CD4-positive, alpha-beta T cell (primary cell): Measurements from ENCODE around the gene ICE2. TPM values are rescaled to one million over a fixed set of nuclear protein-coding genes. Genes with fewer than 3 reads are reported as not detected.

Experiments used
- ATAC-seq: fragments of 200-7000 bp; cut with Tn5 transposase; one replicate; pipeline ENCODE4 v1.10.0; 2022; ENCODE audit warnings: mild to moderate bottlenecking; ENCODE audit not compliant: poor library complexity
- CTCF ChIA-PET: fragments of 350-600 bp; sonication (Branson Sonifier 250); formaldehyde crosslinking; loops from one replicate; lab custom pipeline; 2021; ENCODE audit warnings: antibody characterized with exemption, inconsistent platforms; lab: Charles Lee
- POLR2A ChIA-PET: fragments of 350-600 bp; sonication (Branson Sonifier 250); formaldehyde crosslinking; loops from one replicate; lab custom pipeline; 2021; ENCODE audit warnings: antibody characterized with exemption, inconsistent platforms; lab: Charles Lee
- DNase-seq, 14 experiments: peaks; one replicate each; pipeline ENCODE4 v3.0.0-alpha.2; 2013 to 2020; ENCODE audit warnings: mixed read lengths in 2 of 14
- H3K27ac ChIP-seq, 2 donors: one replicate each; pipeline versions ENCODE4 v1.5.1 to v1.7.0; 2013; ENCODE audit warnings: low read length in 2 of 2, low read depth in 1 of 2, mild to moderate bottlenecking in 1 of 2
- H3K27me3 ChIP-seq, 2 experiments: 1 replicate in 1 of 2; 2 replicates in 1 of 2; pipeline versions ENCODE4 v1.6.1 to v1.7.0; 2013; ENCODE audit warnings: low read length in 2 of 2, control low read depth in 1 of 2, mild to moderate bottlenecking in 1 of 2, moderate library complexity in 1 of 2; ENCODE audit not compliant: insufficient read depth in 2 of 2, control insufficient read depth in 1 of 2
- H3K36me3 ChIP-seq: one replicate; pipeline ENCODE4 v1.6.1; 2013; ENCODE audit warnings: low read length, control low read depth; ENCODE audit not compliant: insufficient read depth
- H3K4me1 ChIP-seq: one replicate; pipeline ENCODE4 v1.6.1; 2013; ENCODE audit warnings: low read length, control low read depth; ENCODE audit not compliant: insufficient read depth
- H3K4me3 ChIP-seq: one replicate; pipeline ENCODE4 v1.5.1; 2013; ENCODE audit warnings: mild to moderate bottlenecking, low read length, moderate library complexity
- H3K9me3 ChIP-seq, 2 experiments: 1 replicate in 1 of 2; 2 replicates in 1 of 2; pipeline versions ENCODE4 v1.6.1 to v1.7.0; 2013; ENCODE audit warnings: low read length in 2 of 2, mild to moderate bottlenecking in 2 of 2, control low read depth in 1 of 2, moderate library complexity in 1 of 2; ENCODE audit not compliant: control insufficient read depth in 1 of 2, insufficient read depth in 1 of 2
- H3K27ac Mint-ChIP-seq: one replicate; pipeline ENCODE4 v1.8.0; 2020; ENCODE audit warnings: mixed read lengths
- H3K27me3 Mint-ChIP-seq: one replicate; pipeline ENCODE4 v1.8.0; 2021; ENCODE audit warnings: mixed read lengths
- H3K36me3 Mint-ChIP-seq: one replicate; pipeline ENCODE4 v1.8.0; 2021; ENCODE audit warnings: low read depth, mixed read lengths
- H3K4me1 Mint-ChIP-seq: one replicate; pipeline ENCODE4 v1.8.0; 2021; ENCODE audit warnings: low read depth, mixed read lengths
- H3K4me3 Mint-ChIP-seq: one replicate; pipeline ENCODE4 v1.8.0; 2020; ENCODE audit warnings: mild to moderate bottlenecking, mixed read lengths
- H3K9me3 Mint-ChIP-seq: one replicate; pipeline ENCODE4 v1.8.0; 2020; ENCODE audit warnings: mixed read lengths
- intact Hi-C, 2 experiments: fragments of 100-400 bp; cut with DNase I in 1 of 2; cut with micrococcal nuclease in 1 of 2; formaldehyde crosslinking; loops; one replicate each; pipeline versions ENCODE4 v1.15.1 to v1.9.0; 2023 to 2025; cut with DNase I, micrococcal nuclease
- total RNA-seq, 174 experiments: library from RNA in 2 of 174; stranded (reverse) in 2 of 174; gene quantifications; one replicate each; pipeline ENCODE4 v1.2.3 and lab custom pipeline; 2021 to 2026
- TF ChIP-seq, protein P1 (sequence below): fragments of 200-600 bp; IDR thresholded peaks from one replicate; pipeline ENCODE4 v1.8.0; 2022; ENCODE audit warnings: antibody characterized with exemption, mild to moderate bottlenecking

The ICE2 gene
- total RNA-seq, 2 experiments from 2014 or later, result 20.4 to 23.4 TPM

- H3K36me3 ChIP-seq, result peaks cover 60% of the 10 kb centered on the region
Measured at GRCh38 chr15:60493166-60493565, 14.2 kb upstream of the ICE2 start.

GRCh38 chr15:60486742-60487141, 7.8 kb upstream of the ICE2 start:
- Histone ChIP-seq H3K27ac (no peak overlapping the region), H3K27me3 (no peaks in the 10 kb centered on the region), H3K4me1 (no peaks in the 10 kb centered on the region), H3K36me3 (peaks cover 13% of the 10 kb centered on the region), H3K9me3 (no peaks in the 10 kb centered on the region), H3K4me3 (no peak overlapping the region)
- POLR2A ChIA-PET, result no interaction called here
- DNase-seq (no peak), ATAC-seq (no peak)
- no peak overlapping the region for H3K4me3 Mint-ChIP-seq
- peaks cover 37% of the 10 kb centered on the region for H3K4me1 Mint-ChIP-seq
- CTCF ChIA-PET, result no interaction called here
- H3K27ac Mint-ChIP-seq, result peak overlapping the region; percentile 8
- TF ChIP-seq, protein P1, sequence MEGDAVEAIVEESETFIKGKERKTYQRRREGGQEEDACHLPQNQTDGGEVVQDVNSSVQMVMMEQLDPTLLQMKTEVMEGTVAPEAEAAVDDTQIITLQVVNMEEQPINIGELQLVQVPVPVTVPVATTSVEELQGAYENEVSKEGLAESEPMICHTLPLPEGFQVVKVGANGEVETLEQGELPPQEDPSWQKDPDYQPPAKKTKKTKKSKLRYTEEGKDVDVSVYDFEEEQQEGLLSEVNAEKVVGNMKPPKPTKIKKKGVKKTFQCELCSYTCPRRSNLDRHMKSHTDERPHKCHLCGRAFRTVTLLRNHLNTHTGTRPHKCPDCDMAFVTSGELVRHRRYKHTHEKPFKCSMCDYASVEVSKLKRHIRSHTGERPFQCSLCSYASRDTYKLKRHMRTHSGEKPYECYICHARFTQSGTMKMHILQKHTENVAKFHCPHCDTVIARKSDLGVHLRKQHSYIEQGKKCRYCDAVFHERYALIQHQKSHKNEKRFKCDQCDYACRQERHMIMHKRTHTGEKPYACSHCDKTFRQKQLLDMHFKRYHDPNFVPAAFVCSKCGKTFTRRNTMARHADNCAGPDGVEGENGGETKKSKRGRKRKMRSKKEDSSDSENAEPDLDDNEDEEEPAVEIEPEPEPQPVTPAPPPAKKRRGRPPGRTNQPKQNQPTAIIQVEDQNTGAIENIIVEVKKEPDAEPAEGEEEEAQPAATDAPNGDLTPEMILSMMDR, result no peak
- H3K36me3 Mint-ChIP-seq, result peaks cover 28% of the 10 kb centered on the region
- intact Hi-C loops, result loop anchor here in 1 of 2 experiments (10.0 kb wide), 1 partner anchor 1552 kb away; the partner anchor contains the start of gene SLTM
- no peaks in the 10 kb centered on the region for H3K27me3 Mint-ChIP-seq
- H3K9me3 Mint-ChIP-seq, result no peaks in the 10 kb centered on the region

More at GRCh38 chr15:60493166-60493565, 14.2 kb upstream of the ICE2 start:
- intact Hi-C loops, result no loop called here
- TF ChIP-seq, protein P1, result no peak
- H3K4me1 ChIP-seq, result no peaks in the 10 kb centered on the region
- H3K27me3 Mint-ChIP-seq, result no peaks in the 10 kb centered on the region
- H3K4me3 ChIP-seq, result no peak overlapping the region
- ATAC-seq (no peak), DNase-seq (no peak)
- peaks cover 17% of the 10 kb centered on the region for H3K4me1 Mint-ChIP-seq
- no peak overlapping the region for H3K27ac ChIP-seq
- peak overlapping the region; percentile 11 for H3K4me3 Mint-ChIP-seq
- H3K27ac Mint-ChIP-seq, result peak overlapping the region; percentile 49
- ChIA-PET POLR2A (interaction anchor here (1.4 kb wide), 1 partner anchor 13 kb away, joined by 6 read pairs; no protein-coding TSS in a partner anchor), CTCF (no interaction called here)
- no peaks in the 10 kb centered on the region for H3K9me3 Mint-ChIP-seq
- peaks cover 80% of the 10 kb centered on the region for H3K36me3 Mint-ChIP-seq
- H3K9me3 ChIP-seq, result no peaks in the 10 kb centered on the region
- H3K27me3 ChIP-seq, result no peaks in the 10 kb centered on the region

DNA sequence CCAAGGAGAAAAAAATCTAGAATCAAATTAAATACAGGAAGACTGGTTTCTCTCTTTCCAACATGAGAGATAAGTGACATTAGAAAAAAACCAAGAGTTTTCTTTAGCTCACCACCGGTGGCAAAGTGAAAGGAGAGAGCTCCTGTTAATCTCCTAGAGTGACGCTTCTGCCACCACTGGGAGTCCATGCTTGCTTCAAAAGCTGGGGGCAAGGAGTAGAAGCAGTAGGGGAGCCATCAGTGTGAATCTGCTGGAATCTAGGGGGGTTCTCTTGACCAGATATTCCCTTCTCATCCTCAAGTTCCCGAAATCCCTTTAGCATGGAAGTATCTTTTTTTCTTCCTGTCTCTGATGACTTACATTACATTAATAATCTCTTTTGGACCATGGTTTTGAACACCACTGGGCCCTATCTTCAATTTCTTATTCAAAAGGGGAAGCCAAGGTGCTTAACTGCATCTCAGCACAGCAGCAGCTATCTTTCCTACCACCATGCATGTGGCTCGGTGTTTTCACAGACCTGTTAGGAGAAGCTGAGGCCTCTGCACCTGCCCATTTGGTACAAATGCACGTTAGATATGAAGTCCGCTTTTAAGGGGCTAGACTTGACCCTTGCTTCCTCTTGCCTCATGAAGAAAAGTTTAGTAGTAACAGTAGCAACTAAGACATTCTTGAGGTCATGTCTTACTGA, 6.6 kb upstream of the ICE2 start:
- peaks cover 6% of the 10 kb centered on the region for H3K36me3 ChIP-seq
- ChIA-PET CTCF (no interaction called here), POLR2A (interaction anchor here (0.6 kb wide), 1 partner anchor 40 kb away, joined by 3 read pairs; no protein-coding TSS in a partner anchor)
- ATAC-seq (no peak), DNase-seq (no peak)
- H3K27ac ChIP-seq, result no peak overlapping the region
- H3K4me3 ChIP-seq, result no peak overlapping the region
- no peaks in the 10 kb centered on the region for H3K27me3 Mint-ChIP-seq
- H3K27me3 ChIP-seq, result no peaks in the 10 kb centered on the region
- H3K4me1 Mint-ChIP-seq, result peaks cover 37% of the 10 kb centered on the region
- peak overlapping the region; percentile 8 for H3K27ac Mint-ChIP-seq
- no peaks in the 10 kb centered on the region for H3K9me3 Mint-ChIP-seq
- H3K4me1 ChIP-seq, result peaks cover 2% of the 10 kb centered on the region
- H3K36me3 Mint-ChIP-seq, result peaks cover 16% of the 10 kb centered on the region
- no peaks in the 10 kb centered on the region for H3K9me3 ChIP-seq
- intact Hi-C loops, result loop anchor here in 1 of 2 experiments (10.0 kb wide), 1 partner anchor 1551 kb away; the partner anchor contains the start of gene SLTM
- no peak overlapping the region for H3K4me3 Mint-ChIP-seq
- TF ChIP-seq, protein P1, result no peak
